Effector CD4-positive, alpha-beta T cell (primary cell): ENCODE measurements around the gene GOLGA6L10.
"Not testable (repeated sequence)": the region's sequence is repeated elsewhere in the genome, so short reads cannot be mapped to it uniquely, and the experiment has no call there.

ENCODE experiments used
- DNase-seq: peaks from one replicate; pipeline ENCODE4 v3.0.0-alpha.2; 2020

Gene GOLGA6L10

GRCh38 chr15:82342632-82343374 is 6.5 kb downstream of the GOLGA6L10 start:
- peak; percentile 10 for DNase-seq

- DNase-seq = not testable (repeated sequence)
Observed at GRCh38 chr15:82338573-82338972, 10.7 kb downstream of the GOLGA6L10 start.

- not testable (repeated sequence) for DNase-seq
Observed at GRCh38 chr15:82338053-82338452, 11.2 kb downstream of the GOLGA6L10 start.

- not testable (repeated sequence) for DNase-seq
Observed at GRCh38 chr15:82337051-82337450, 12.2 kb downstream of the GOLGA6L10 start.

GRCh38 chr15:82336180-82336647 is 13.1 kb downstream of the GOLGA6L10 start:
- DNase-seq = not testable (repeated sequence)

- not testable (repeated sequence) for DNase-seq
Observed at GRCh38 chr15:82335006-82335405, 14.3 kb downstream of the GOLGA6L10 start.

- not testable (repeated sequence) for DNase-seq
Observed at GRCh38 chr15:82334554-82334932, 14.7 kb downstream of the GOLGA6L10 start.

- not testable (repeated sequence) for DNase-seq
Observed at GRCh38 chr15:82333603-82334553, 15.4 kb downstream of the GOLGA6L10 start.

- DNase-seq = not testable (repeated sequence)
Observed at GRCh38 chr15:82332711-82333602, 16.3 kb downstream of the GOLGA6L10 start.

- not testable (repeated sequence) for DNase-seq
Observed at GRCh38 chr15:82331576-82332304, 17.5 kb downstream of the GOLGA6L10 start.

GRCh38 chr15:82330921-82331320 is 18.4 kb downstream of the GOLGA6L10 start:
- DNase-seq = not testable (repeated sequence)

- not testable (repeated sequence) for DNase-seq
Observed at GRCh38 chr15:82329039-82329438, 20.2 kb downstream of the GOLGA6L10 start.

- not testable (repeated sequence) for DNase-seq
Observed at GRCh38 chr15:82327372-82327771, 21.9 kb downstream of the GOLGA6L10 start.

- DNase-seq = not testable (repeated sequence)
Observed at GRCh38 chr15:82326896-82327295, 22.4 kb downstream of the GOLGA6L10 start.

- DNase-seq = not testable (repeated sequence)
Observed at GRCh38 chr15:82325646-82326045, 23.6 kb downstream of the GOLGA6L10 start.

GRCh38 chr15:82324831-82325230 is 24.4 kb downstream of the GOLGA6L10 start:
- DNase-seq = not testable (repeated sequence)

GRCh38 chr15:82322488-82322887 is 26.8 kb downstream of the GOLGA6L10 start:
- not testable (repeated sequence) for DNase-seq

- not testable (repeated sequence) for DNase-seq
Observed at GRCh38 chr15:82320861-82321260, 28.4 kb downstream of the GOLGA6L10 start.

GRCh38 chr15:82319522-82320278 is 29.6 kb downstream of the GOLGA6L10 start:
- DNase-seq = not testable (repeated sequence)

GRCh38 chr15:82318281-82318680 is 31.0 kb downstream of the GOLGA6L10 start:
- not testable (repeated sequence) for DNase-seq

- DNase-seq = not testable (repeated sequence)
Observed at GRCh38 chr15:82317516-82317915, 31.8 kb downstream of the GOLGA6L10 start.
